ENCODE data around the gene TBPL2. TPM values are rescaled to one million over a fixed set of nuclear protein-coding genes. Genes with fewer than 3 reads are reported as not detected.
"Not testable (repeated sequence)": the region's sequence is repeated elsewhere in the genome, so short reads cannot be mapped to it uniquely, and the experiment has no call there.

TBPL2 gene
- total RNA-seq, 6 experiments from 2014 or later = not detected

GRCh38 chr14:55387121-55387520 lies 53.3 kb downstream of the TBPL2 start:
- 87% methylated on average over 4 of the region's 4 CpGs for WGBS (ENCODE audit: insufficient coverage, low coverage, low lambda C conversion rate, missing lambda C conversion rate)
- H3K36me3 ChIP-seq = peaks cover 0 to 17% (median 1%) of the 10 kb centered on the region in 4 donors
- no peaks in the 10 kb centered on the region for H3K4me1 ChIP-seq
- no peaks in the 10 kb centered on the region for H3K9me3 ChIP-seq
- TF ChIP-seq POLR2A (IDR thresholded peaks at IDR 0.05) (no peak), CTCF (IDR thresholded peaks at IDR 0.05) (no peak)
- DNase-seq = no peak
- H3K27me3 ChIP-seq = no peaks in the 10 kb centered on the region
- H3K4me3 ChIP-seq = no peak overlapping the region
- ATAC-seq = no peak
- H3K27ac ChIP-seq = no peak overlapping the region
- intact Hi-C loops (cut with DNase I) = no loop called here

- intact Hi-C loops (cut with DNase I) = no loop called here
- ATAC-seq = no peak
- Histone ChIP-seq H3K36me3 (peaks cover 0 to 21% (median 3%) of the 10 kb centered on the region in 4 donors), H3K4me3 (no peak overlapping the region), H3K9me3 (no peaks in the 10 kb centered on the region), H3K4me1 (no peaks in the 10 kb centered on the region), H3K27me3 (no peaks in the 10 kb centered on the region), H3K27ac (no peak overlapping the region)
- TF ChIP-seq CTCF (IDR thresholded peaks at IDR 0.05) = no peak
- no peak for TF ChIP-seq POLR2A (IDR thresholded peaks at IDR 0.05)
- 66% methylated on average over 3 of the region's 6 CpGs for WGBS (ENCODE audit: insufficient coverage, low coverage, low lambda C conversion rate, missing lambda C conversion rate)
- DNase-seq = no peak
Observed at GRCh38 chr14:55386037-55386808, 54.2 kb downstream of the TBPL2 start.

DNA sequence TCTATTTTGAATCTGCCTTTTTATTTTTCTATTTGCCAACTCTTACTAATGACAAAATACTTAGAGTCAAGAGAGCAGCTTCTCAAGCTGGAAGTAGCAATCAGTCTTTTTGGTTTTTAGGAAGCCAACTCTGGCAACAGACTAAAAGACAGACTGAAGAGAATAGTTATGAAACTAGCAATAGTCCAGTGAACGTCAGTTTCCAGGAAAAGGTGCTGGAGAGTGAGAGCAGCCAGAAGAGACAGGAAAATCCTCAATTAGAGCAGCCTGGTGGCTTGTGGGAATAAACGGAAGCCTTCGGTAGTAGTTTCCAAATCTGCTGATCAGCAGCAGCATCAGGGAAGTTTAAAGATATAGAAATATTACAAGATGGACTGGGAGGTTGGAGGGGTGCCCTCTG lies 55.9 kb downstream of the TBPL2 start:
- TF ChIP-seq CTCF (IDR thresholded peaks at IDR 0.05) (no peak), POLR2A (IDR thresholded peaks at IDR 0.05) (no peak)
- H3K4me1 ChIP-seq = no peaks in the 10 kb centered on the region
- H3K9me3 ChIP-seq = no peaks in the 10 kb centered on the region
- DNase-seq = no peak
- peaks cover 0 to 33% (median 10%) of the 10 kb centered on the region in 4 donors for H3K36me3 ChIP-seq
- H3K27me3 ChIP-seq = no peaks in the 10 kb centered on the region
- H3K27ac ChIP-seq = no peak overlapping the region
- H3K4me3 ChIP-seq = no peak overlapping the region
- 63% methylated on average over 2 of the region's 3 CpGs for WGBS (ENCODE audit: insufficient coverage, low coverage, low lambda C conversion rate, missing lambda C conversion rate)
- no peak for ATAC-seq
- intact Hi-C loops (cut with DNase I) = no loop called here

- Histone ChIP-seq H3K9me3 (no peaks in the 10 kb centered on the region), H3K27ac (no peak overlapping the region), H3K4me3 (no peak overlapping the region), H3K4me1 (no peaks in the 10 kb centered on the region), H3K36me3 (peaks cover 0 to 40% (median 10%) of the 10 kb centered on the region in 4 donors), H3K27me3 (no peaks in the 10 kb centered on the region)
- 79% methylated on average over 5 of the region's 5 CpGs for WGBS (ENCODE audit: insufficient coverage, low coverage, low lambda C conversion rate, missing lambda C conversion rate)
- intact Hi-C loops (cut with DNase I) = no loop called here
- no peak for ATAC-seq
- TF ChIP-seq CTCF (IDR thresholded peaks at IDR 0.05) (no peak), POLR2A (IDR thresholded peaks at IDR 0.05) (no peak)
- no peak for DNase-seq
Observed at GRCh38 chr14:55383541-55384140, 56.8 kb downstream of the TBPL2 start.

- intact Hi-C loops (cut with DNase I); H3K4me1 ChIP-seq; H3K27me3 ChIP-seq; H3K9me3 ChIP-seq; H3K4me3 ChIP-seq; ATAC-seq; DNase-seq; H3K27ac ChIP-seq: not testable (repeated sequence)
- peaks cover 0 to 40% (median 11%) of the 10 kb centered on the region in 4 donors for H3K36me3 ChIP-seq
- WGBS (ENCODE audit: insufficient coverage, low coverage, low lambda C conversion rate, missing lambda C conversion rate) = 77% methylated on average over 8 of the region's 10 CpGs
Observed at GRCh38 chr14:55383056-55383466, 57.4 kb downstream of the TBPL2 start.

All from right lobe of liver (tissue), 6 donors.